Psoas muscle (tissue), 8 donors: ENCODE results near the gene EBI3. TPM values are rescaled to one million over a fixed set of nuclear protein-coding genes. Genes with fewer than 3 reads are reported as not detected.
A peak's percentile ranks its signal among the peaks of the same experiment; 100 is the strongest.

ENCODE experiments used
- ATAC-seq, 4 donors: fragments of 200-7000 bp; cut with Tn5 transposase; one replicate each; pipeline ENCODE4 v1.9.1; 2020; ENCODE audit warnings: moderate library complexity in 3 of 4, mild to moderate bottlenecking in 2 of 4
- DNase-seq, 2 donors: peaks; one replicate each; pipeline ENCODE4 v3.0.0-alpha.2; 2020
- H3K27ac ChIP-seq: fragments of 200-600 bp; one replicate; pipeline ENCODE4 v1.8.0; 2022
- H3K27me3 ChIP-seq, 3 donors: fragments of 200-600 bp in 1 of 3; one replicate each; pipeline versions ENCODE4 v1.6.1 to v1.8.0; 2013 to 2022; ENCODE audit warnings: low read length in 2 of 3, mild to moderate bottlenecking in 2 of 3, moderate library complexity in 1 of 3; ENCODE audit not compliant: insufficient read depth in 3 of 3
- H3K36me3 ChIP-seq, 2 donors: fragments of 200-600 bp in 1 of 2; one replicate each; pipeline versions ENCODE4 v1.6.1 to v1.8.0; 2013 to 2022; ENCODE audit warnings: low read depth in 1 of 2, mild to moderate bottlenecking in 1 of 2, moderate library complexity in 1 of 2; ENCODE audit not compliant: insufficient read depth in 1 of 2
- H3K4me1 ChIP-seq: fragments of 200-600 bp; one replicate; pipeline ENCODE4 v1.8.0; 2022
- H3K4me3 ChIP-seq: fragments of 200-600 bp; one replicate; pipeline ENCODE4 v1.8.0; 2022; ENCODE audit warnings: mild to moderate bottlenecking
- H3K9me3 ChIP-seq: fragments of 200-600 bp; one replicate; pipeline ENCODE4 v1.8.0; 2022
- CTCF ChIP-seq: fragments of 200-600 bp; IDR thresholded peaks from one replicate; pipeline ENCODE4 v1.8.0; 2022; ENCODE audit warnings: antibody characterized with exemption
- WGBS, 3 donors: extraction: QIAGEN DNeasy Blood & Tissue Kit; methylation state at CpG; one replicate each; pipeline versions ENCODE4 v1.1.6 to v1.1.7; 2013; 5-methylcytosine and 5-hydroxymethylcytosine counted together
- intact Hi-C, 2 donors: fragments of 100-400 bp; cut with DNase I; formaldehyde crosslinking; loops; one replicate each; pipeline versions ENCODE4 v1.11.0 to v1.14.2; 2022
- polyA plus RNA-seq, 3 donors: library from polyadenylated mRNA; stranded (reverse); fragments of 200-250 nt; gene quantifications; one replicate each; pipeline ENCODE4 v1.2.3, GENCODE V29; 2013
- total RNA-seq, 4 donors: library from RNA; stranded (reverse); fragmentation: NEBNext Ultra II Directional in 2 of 4; extraction: Animal tissue kit (Norgen Biotek cat#: 25700) in 2 of 4; gene quantifications; one replicate each; pipeline versions ENCODE4 v1.2.1 to v1.2.4, GENCODE V29; 2021 to 2023
- donor health status: healthy with polysubstance abuse.
- donor health status: DM: no; HTN: no; CAD: no; lungs with moderate emphysema.
- donor health status: Bipolar disorder and iron deficiency.
- donor health status: healthy.
- donor health status: DM: yes; HTN: yes; CAD: no.
- donor health status: DM: no; HTN: no; CAD: no.
- donor health status: DM: no; HTN: no; CAD: no.
- donor health status: DM: yes; HTN: yes; CAD: no.

The EBI3 gene
- total and polyA plus RNA-seq, 7 donors, result 0.19 to 0.77 (median 0.54) TPM

- intact Hi-C loops, result loop anchor here in 1 of 2 donors (2.0 to 10.0 kb wide), 2 partner anchors 88 to 258 kb away; no protein-coding TSS in a partner anchor
- H3K36me3 ChIP-seq, result peaks cover 12 to 91% of the 10 kb centered on the region in 2 donors
- 90 to 95% (median 90%) methylated on average over 16 to 18 of the region's 18 CpGs for WGBS, 3 donors
- no peak overlapping the region for H3K4me3 ChIP-seq
- ATAC-seq, result no peak
- no peak for TF ChIP-seq CTCF
- no peak for DNase-seq
- H3K27me3 ChIP-seq, result no peaks in the 10 kb centered on the region
- H3K4me1 ChIP-seq, result no peaks in the 10 kb centered on the region
- H3K27ac ChIP-seq, result no peak overlapping the region
- no peaks in the 10 kb centered on the region for H3K9me3 ChIP-seq
Observed at GRCh38 chr19:4266253-4267000, 37.1 kb downstream of the EBI3 start.

- 38 to 49% (median 38%) methylated on average over 18 to 21 of the region's 21 CpGs for WGBS, 3 donors
- ATAC-seq (peak; percentile 49 to 82 (median 74)), DNase-seq (peak; percentile 53 to 75)
- TF ChIP-seq CTCF, result peak; percentile 77
- intact Hi-C loops, result loop anchor here in 1 of 2 donors (2.0 to 10.0 kb wide), 2 partner anchors 88 to 258 kb away; no protein-coding TSS in a partner anchor
- H3K4me1 ChIP-seq, result no peaks in the 10 kb centered on the region
- H3K36me3 ChIP-seq, result peaks cover 10 to 91% of the 10 kb centered on the region in 2 donors
- H3K9me3 ChIP-seq, result no peaks in the 10 kb centered on the region
- H3K27me3 ChIP-seq, result no peaks in the 10 kb centered on the region
- H3K27ac ChIP-seq, result no peak overlapping the region
- no peak overlapping the region for H3K4me3 ChIP-seq
Observed at GRCh38 chr19:4267101-4267900, 38.0 kb downstream of the EBI3 start.

- Histone ChIP-seq H3K4me1 (no peaks in the 10 kb centered on the region), H3K27ac (no peak overlapping the region), H3K27me3 (no peaks in the 10 kb centered on the region), H3K9me3 (no peaks in the 10 kb centered on the region), H3K4me3 (no peak overlapping the region), H3K36me3 (peaks cover 10 to 85% of the 10 kb centered on the region in 2 donors)
- peak in 2 of 4 donors; percentile 32 to 39 for ATAC-seq
- 78 to 89% (median 88%) methylated on average over 30 of the region's 30 CpGs for WGBS, 3 donors
- intact Hi-C loops, result loop anchor here (2.0 to 10.0 kb wide), 3 partner anchors 83 to 257 kb away; no protein-coding TSS in a partner anchor
- no peak for TF ChIP-seq CTCF
- DNase-seq, result no peak
Observed at GRCh38 chr19:4267901-4268815, 38.8 kb downstream of the EBI3 start.

- ATAC-seq (no peak), DNase-seq (no peak)
- Histone ChIP-seq H3K27ac (no peak overlapping the region), H3K4me1 (no peaks in the 10 kb centered on the region), H3K4me3 (no peak overlapping the region), H3K36me3 (peaks cover 10 to 80% of the 10 kb centered on the region in 2 donors), H3K9me3 (no peaks in the 10 kb centered on the region), H3K27me3 (no peaks in the 10 kb centered on the region)
- intact Hi-C loops, result loop anchor here (2.0 to 10.0 kb wide), 2 partner anchors 82 to 256 kb away; no protein-coding TSS in a partner anchor
- no peak for TF ChIP-seq CTCF
- 84 to 91% (median 86%) methylated on average over 13 of the region's 13 CpGs for WGBS, 3 donors
Observed at GRCh38 chr19:4268816-4269430, 39.6 kb downstream of the EBI3 start.
